GM19452 (cell line): ENCODE measurements around the gene GALNT14.

Source experiments
- ATAC-seq: cut with Tn5 transposase; IDR thresholded peaks from one replicate; pipeline ENCODE4 v1.9.1; 2021; ENCODE audit not compliant: unreplicated experiment

Gene GALNT14

GRCh38 chr2:31136732-31137131 lies 1.5 kb downstream of the GALNT14 start:
- ATAC-seq: no peak

- no peak for ATAC-seq
Observed at GRCh38 chr2:31136000-31136399, 2.2 kb downstream of the GALNT14 start.

- no peak for ATAC-seq
Observed at GRCh38 chr2:31134480-31134879, 3.8 kb downstream of the GALNT14 start.

- no peak for ATAC-seq
Observed at GRCh38 chr2:31132786-31133185, 5.5 kb downstream of the GALNT14 start.

- no peak for ATAC-seq
Observed at GRCh38 chr2:31131871-31132270, 6.4 kb downstream of the GALNT14 start.

GRCh38 chr2:31129375-31130171 lies 8.7 kb downstream of the GALNT14 start:
- ATAC-seq: no peak

GRCh38 chr2:31127931-31128330 lies 10.3 kb downstream of the GALNT14 start:
- no peak for ATAC-seq

GRCh38 chr2:31125918-31126695 lies 12.1 kb downstream of the GALNT14 start:
- ATAC-seq: no peak

- ATAC-seq: no peak
Observed at GRCh38 chr2:31124904-31125303, 13.3 kb downstream of the GALNT14 start.

- ATAC-seq: no peak
Observed at GRCh38 chr2:31122133-31122532, 16.1 kb downstream of the GALNT14 start.

- ATAC-seq: no peak
Observed at GRCh38 chr2:31113765-31114164, 24.5 kb downstream of the GALNT14 start.

- ATAC-seq: no peak
Observed at GRCh38 chr2:31112544-31112943, 25.7 kb downstream of the GALNT14 start.

- ATAC-seq: no peak
Observed at GRCh38 chr2:31110998-31111397, 27.2 kb downstream of the GALNT14 start.

GRCh38 chr2:31110431-31110830 lies 27.8 kb downstream of the GALNT14 start:
- no peak for ATAC-seq

- no peak for ATAC-seq
Observed at GRCh38 chr2:31109633-31110192, 28.5 kb downstream of the GALNT14 start.

- ATAC-seq: no peak
Observed at GRCh38 chr2:31108561-31109286, 29.5 kb downstream of the GALNT14 start.

GRCh38 chr2:31107591-31108300 lies 30.5 kb downstream of the GALNT14 start:
- no peak for ATAC-seq

GRCh38 chr2:31101701-31102100 lies 36.5 kb downstream of the GALNT14 start:
- ATAC-seq: no peak

- ATAC-seq: no peak
Observed at GRCh38 chr2:31097962-31098613, 40.2 kb downstream of the GALNT14 start.

GRCh38 chr2:31090188-31090587 lies 48.1 kb downstream of the GALNT14 start:
- no peak for ATAC-seq
